H1 (cell line): ENCODE measurements around the gene ATG7. TPM values are rescaled to one million over a fixed set of nuclear protein-coding genes. Genes with fewer than 3 reads are reported as not detected.

Experiments
- CTCF ChIA-PET: fragments of 300-600 bp; sonication (Branson Sonifier 250); formaldehyde crosslinking; loops from one replicate; lab custom pipeline; 2021; ENCODE audit not compliant: partially characterized antibody; lab: Charles Lee
- POLR2A ChIA-PET: fragments of 300-600 bp; sonication (Branson Sonifier 250); formaldehyde crosslinking; loops from one replicate; lab custom pipeline; 2021; ENCODE audit warnings: inconsistent platforms; ENCODE audit not compliant: partially characterized antibody; lab: Charles Lee
- DNase-seq, 2 experiments: peaks; one replicate each; pipeline versions ENCODE4 v3.0.0 to v3.0.0-alpha.2; 2010 to 2022; ENCODE audit warnings: low spot score in 2 of 2, low read depth in 1 of 2, mixed read lengths in 1 of 2
- FAIRE-seq: peaks from 2 replicates; lab custom pipeline; 2011; peaks lifted over from hg19 to GRCh38; lab: Jason Lieb, UNC
- H2AFZ ChIP-seq: 2 replicates; pipeline ENCODE4 v1.8.1; 2012; ENCODE audit warnings: low read length, inconsistent platforms
- H2AK5ac ChIP-seq: 2 replicates; pipeline ENCODE4 v1.6.1; 2013; ENCODE audit warnings: low read depth, low read length
- H2BK120ac ChIP-seq: replicated peaks from 2 replicates; pipeline ENCODE3; 2013; ENCODE audit warnings: low read depth, low read length, inconsistent platforms
- H2BK12ac ChIP-seq: 2 replicates; pipeline ENCODE4 v1.6.1; 2013; ENCODE audit warnings: low read depth, low read length
- H2BK15ac ChIP-seq: 2 replicates; pipeline ENCODE4 v1.6.1; 2013; ENCODE audit warnings: low read length
- H2BK20ac ChIP-seq: 2 replicates; pipeline ENCODE4 v1.6.1; 2013; ENCODE audit warnings: low read length
- H2BK5ac ChIP-seq: 2 replicates; pipeline ENCODE4 v1.6.1; 2013; ENCODE audit warnings: low read depth, low read length
- H3K14ac ChIP-seq: 2 replicates; pipeline ENCODE4 v1.6.1; 2013; ENCODE audit warnings: inconsistent platforms; ENCODE audit not compliant: insufficient read length
- H3K18ac ChIP-seq: 2 replicates; pipeline ENCODE4 v1.6.1; 2013; ENCODE audit warnings: low read length; ENCODE audit errors: extremely low read depth
- H3K23ac ChIP-seq: 2 replicates; pipeline ENCODE4 v1.6.1; 2013; ENCODE audit warnings: inconsistent platforms; ENCODE audit not compliant: insufficient read length
- H3K23me2 ChIP-seq: 2 replicates; pipeline ENCODE4 v1.6.1; 2013; ENCODE audit warnings: low read depth, low read length
- H3K27ac ChIP-seq: 2 replicates; pipeline ENCODE4 v1.6.1; 2011; ENCODE audit warnings: low read depth, low read length, inconsistent platforms
- H3K27me3 ChIP-seq, 4 experiments: replicated peaks in 1 of 4; 1 replicate in 1 of 4; 2 replicates in 3 of 4; pipeline versions ENCODE4 v1.6.1 to v1.8.1; 2011 to 2013; ENCODE audit warnings: low read length in 3 of 4, mild to moderate bottlenecking in 3 of 4, inconsistent platforms in 2 of 4, mixed read lengths in 2 of 4, moderate library complexity in 1 of 4; ENCODE audit not compliant: control insufficient read depth in 3 of 4, insufficient read depth in 3 of 4; ENCODE audit errors: extremely low read depth in 1 of 4
- H3K36me3 ChIP-seq, 4 experiments: 2 replicates each; pipeline versions ENCODE4 v1.6.1 to v1.8.1; 2011 to 2013; ENCODE audit warnings: mild to moderate bottlenecking in 4 of 4, low read length in 3 of 4, moderate library complexity in 2 of 4, control low read depth in 1 of 4, inconsistent platforms in 1 of 4; ENCODE audit not compliant: insufficient read depth in 4 of 4, control insufficient read depth in 2 of 4
- H3K4ac ChIP-seq: replicated peaks from 2 replicates; pipeline ENCODE3; 2013; ENCODE audit warnings: low read length, low read depth, mixed read lengths, inconsistent platforms; ENCODE audit not compliant: insufficient read length
- H3K4me1 ChIP-seq, 4 experiments: replicated peaks in 1 of 4; 1 replicate in 1 of 4; 2 replicates in 3 of 4; pipeline versions ENCODE4 v1.6.1 to v1.8.1; 2011 to 2013; ENCODE audit warnings: low read length in 3 of 4, inconsistent platforms in 2 of 4, mixed read lengths in 1 of 4; ENCODE audit not compliant: insufficient read depth in 4 of 4, control insufficient read depth in 3 of 4
- H3K4me2 ChIP-seq, 2 experiments: 2 replicates each; pipeline versions ENCODE4 v1.6.1 to v1.8.1; 2011 to 2013; ENCODE audit warnings: low read depth in 2 of 2, low read length in 2 of 2, control low read depth in 1 of 2, inconsistent platforms in 1 of 2, mild to moderate bottlenecking in 1 of 2; ENCODE audit not compliant: insufficient read depth in 1 of 2
- H3K4me3 ChIP-seq, 4 experiments: fragments of 200-600, 300-600 bp in 1 of 4; sonication (generic), shearing (Covaris generic), sonication (Bioruptor Twin) in 1 of 4; 2 replicates each; pipeline versions ENCODE4 v1.5.1 to v1.8.1; 2011 to 2016; ENCODE audit warnings: low read length in 4 of 4, low read depth in 3 of 4, control low read depth in 2 of 4, inconsistent platforms in 2 of 4, mild to moderate bottlenecking in 2 of 4, mixed read lengths in 1 of 4, moderate library complexity in 1 of 4; ENCODE audit not compliant: insufficient read depth in 2 of 4; ENCODE audit errors: extremely low read depth in 1 of 4
- H3K56ac ChIP-seq: replicated peaks from 2 replicates; pipeline ENCODE3; 2013; ENCODE audit warnings: low read depth, mild to moderate bottlenecking, mixed read lengths, low read length, inconsistent platforms; ENCODE audit not compliant: insufficient read length
- H3K79me1 ChIP-seq: 2 replicates; pipeline ENCODE4 v1.6.1; 2013; ENCODE audit warnings: low read depth, low read length, control low read depth
- H3K79me2 ChIP-seq, 2 experiments: 2 replicates each; pipeline versions ENCODE4 v1.6.1 to v1.8.1; 2012 to 2013; ENCODE audit warnings: low read length in 2 of 2, mild to moderate bottlenecking in 2 of 2, inconsistent platforms in 1 of 2; ENCODE audit not compliant: insufficient read depth in 2 of 2, control insufficient read depth in 1 of 2
- H3K9ac ChIP-seq, 4 experiments: replicated peaks in 1 of 4; 1 replicate in 1 of 4; 2 replicates in 3 of 4; pipeline versions ENCODE4 v1.6.1 to v1.8.1; 2011 to 2013; ENCODE audit warnings: low read depth in 3 of 4, low read length in 3 of 4, control low read depth in 2 of 4, mild to moderate bottlenecking in 2 of 4, moderate library complexity in 2 of 4, inconsistent platforms in 1 of 4; ENCODE audit errors: extremely low read depth in 1 of 4
- H3K9me3 ChIP-seq, 2 experiments: 2 replicates each; pipeline versions ENCODE4 v1.6.1 to v1.8.1; 2012 to 2013; ENCODE audit warnings: mild to moderate bottlenecking in 2 of 2, moderate library complexity in 2 of 2, control low read depth in 1 of 2, inconsistent platforms in 1 of 2, low read depth in 1 of 2, low read length in 1 of 2, mixed read lengths in 1 of 2; ENCODE audit not compliant: insufficient read depth in 2 of 2
- H4K20me1 ChIP-seq, 2 experiments: replicated peaks in 1 of 2; 2 replicates each; pipeline versions ENCODE3 to v1.8.1; 2011 to 2013; ENCODE audit warnings: inconsistent platforms in 2 of 2, low read length in 2 of 2, mild to moderate bottlenecking in 1 of 2; ENCODE audit not compliant: insufficient read depth in 2 of 2, control insufficient read depth in 1 of 2
- H4K5ac ChIP-seq: 2 replicates; pipeline ENCODE4 v1.6.1; 2013; ENCODE audit warnings: low read length, low read depth, mixed read lengths, inconsistent platforms; ENCODE audit not compliant: insufficient read length
- H4K8ac ChIP-seq: 2 replicates; pipeline ENCODE4 v1.8.0; 2013; ENCODE audit warnings: mild to moderate bottlenecking, moderate library complexity, low read length, inconsistent platforms; ENCODE audit not compliant: insufficient read depth; ENCODE audit errors: extremely low read depth
- H4K91ac ChIP-seq: replicated peaks from 2 replicates; pipeline ENCODE3; 2013; ENCODE audit warnings: low read length, mixed read lengths, inconsistent platforms; ENCODE audit not compliant: insufficient read length
- BCL11A ChIP-seq, 2 experiments: IDR thresholded peaks; one replicate each; pipeline ENCODE4 v1.6.1; 2011; ENCODE audit warnings: low read depth in 2 of 2, low read length in 2 of 2, mild to moderate bottlenecking in 2 of 2
- BRCA1 ChIP-seq: IDR thresholded peaks from 2 replicates; pipeline ENCODE4 v1.6.1; 2012; ENCODE audit warnings: low read depth, low read length, improper control_type of control experiment
- CBX5 ChIP-seq: fragments of 300-800, 300-1000 bp; sonication (generic); IDR thresholded peaks from 2 replicates; pipeline ENCODE4 v1.7.1; 2016; ENCODE audit warnings: antibody characterized with exemption, low read length, low read depth
- CREB1 ChIP-seq: IDR thresholded peaks from 2 replicates; pipeline ENCODE4 v1.6.1; 2012; ENCODE audit warnings: inconsistent platforms
- GTF2F1 ChIP-seq: IDR thresholded peaks from 2 replicates; pipeline ENCODE4 v1.6.1; 2012; ENCODE audit warnings: low read depth, low read length, improper control_type of control experiment, borderline replicate concordance
- KDM5A ChIP-seq: fragments of 200-600 bp; IDR thresholded peaks from 2 replicates; pipeline ENCODE4 v1.7.1; 2012; ENCODE audit warnings: mild to moderate bottlenecking, low read length, inconsistent platforms, mixed read lengths
- POU5F1 ChIP-seq: IDR thresholded peaks from 2 replicates; pipeline ENCODE4 v1.6.1; 2011; ENCODE audit warnings: low read depth, mild to moderate bottlenecking, low read length, moderate library complexity
- RNF2 ChIP-seq: fragments of 200-900, 300-1000 bp; sonication (generic); IDR thresholded peaks from 2 replicates; pipeline ENCODE4 v1.7.1; 2016; ENCODE audit warnings: borderline replicate concordance, low read depth, mild to moderate bottlenecking, antibody characterized with exemption, low read length; ENCODE audit not compliant: poor library complexity, severe bottlenecking; ENCODE audit errors: missing control alignments
- SAP30 ChIP-seq: fragments of 300-600 bp; sonication (generic); IDR thresholded peaks from 2 replicates; pipeline ENCODE4 v1.7.1; 2012; ENCODE audit warnings: low read length, moderate library complexity, mild to moderate bottlenecking, inconsistent platforms; ENCODE audit not compliant: insufficient read depth, insufficient replicate concordance
- SIN3A ChIP-seq, 2 experiments: IDR thresholded peaks in 1 of 2; conservative IDR thresholded peaks in 1 of 2; 2 replicates each; pipeline ENCODE4 v1.6.1; 2011 to 2012; ENCODE audit warnings: low read length in 2 of 2, improper control_type of control experiment in 1 of 2, low read depth in 1 of 2, mild to moderate bottlenecking in 1 of 2
- SP4 ChIP-seq: IDR thresholded peaks from 2 replicates; pipeline ENCODE4 v1.6.1; 2012; ENCODE audit warnings: low read length, inconsistent platforms
- TCF12 ChIP-seq: IDR thresholded peaks from 2 replicates; pipeline ENCODE4 v1.6.1; 2011; ENCODE audit warnings: low read depth, mild to moderate bottlenecking, low read length
- YY1 ChIP-seq: IDR thresholded peaks from 2 replicates; pipeline ENCODE4 v1.6.1; 2011; ENCODE audit warnings: low read depth, mild to moderate bottlenecking, low read length
- ZNF274 ChIP-seq: IDR thresholded peaks from 2 replicates; pipeline ENCODE4 v1.7.0; 2012; ENCODE audit warnings: low read length, borderline replicate concordance; ENCODE audit errors: extremely low read depth
- WGBS, 2 experiments: shearing (Covaris generic) in 1 of 2; methylation state at CpG; one replicate each; pipeline versions ENCODE4 v1.1.6 to v1.1.7; 2013 to 2015; ENCODE audit warnings: low lambda C conversion rate in 2 of 2, mixed read lengths in 2 of 2, inconsistent platforms in 1 of 2, low coverage in 1 of 2, missing lambda C conversion rate in 1 of 2; ENCODE audit not compliant: insufficient replicate concordance in 2 of 2, insufficient coverage in 1 of 2, insufficient read length in 1 of 2; ENCODE audit errors: extremely low coverage in 1 of 2, missing lambda C conversion rate in 1 of 2; 5-methylcytosine and 5-hydroxymethylcytosine counted together
- polyA plus RNA-seq, 7 experiments: library from polyadenylated mRNA; depleted of rRNA in 3 of 7; stranded (reverse) in 5 of 7; unstranded in 2 of 7; fragments of >200 nt in 5 of 7; fragments of 200-250 nt in 2 of 7; gene quantifications; 1 replicate in 5 of 7; 2 replicates in 1 of 7; 4 replicates in 1 of 7; pipeline versions ENCODE4 v1.2.1 to v1.2.3, GENCODE V29; 2011 to 2013; ENCODE audit warnings: missing spikeins in 2 of 7, mixed read lengths in 2 of 7
- total RNA-seq: library from RNA; stranded (reverse); fragmentation: NEBNext Ultra II Directional; extraction: Animal tissue kit (Norgen Biotek cat#: 25700); gene quantifications from 2 replicates; pipeline ENCODE4 v1.2.1, GENCODE V29; 2021

The ATG7 gene
- total and polyA plus RNA-seq, 2 of the 8 experiments (the other 6 are each of a cell fraction or from before 2014, with no cell fraction given) = 15.0 to 19.1 TPM

GRCh38 chr3:11532931-11533391, 260.8 kb downstream of the ATG7 start:
- Histone ChIP-seq H3K56ac (no peak overlapping the region), H3K4ac (no peak overlapping the region), H4K91ac (no peak overlapping the region), H3K4me3 (no peak overlapping the region), H3K9ac (no peak overlapping the region), H3K27ac (no peak overlapping the region), H2AK5ac (no peak overlapping the region), H3K9me3 (no peaks in the 10 kb centered on the region), H3K18ac (no peak overlapping the region), H3K27me3 (no peaks in the 10 kb centered on the region), H3K4me2 (no peak overlapping the region), H3K4me1 (peaks cover 0 to 3% (median 0%) of the 10 kb centered on the region in 4 experiments; a peak in 1 of 7 replicates), H2BK12ac (0 out of 2 replicates have a peak overlapping the region, but pooled peaks have one; percentile 27), H2AFZ (no peak overlapping the region), H3K79me1 (no peaks in the 10 kb centered on the region), H3K14ac (no peak overlapping the region), H2BK15ac (no peak overlapping the region), H4K5ac (no peak overlapping the region), H3K36me3 (no peaks in the 10 kb centered on the region), H2BK20ac (no peak overlapping the region), H4K8ac (no peak overlapping the region; the same call in 1 of the 2 replicates), H3K23me2 (no peaks in the 10 kb centered on the region), H2BK120ac (no peak overlapping the region), H2BK5ac (no peak overlapping the region), H3K79me2 (no peaks in the 10 kb centered on the region), H4K20me1 (peaks cover 0 to 4% of the 10 kb centered on the region in 2 experiments), H3K23ac (no peak overlapping the region)
- WGBS, 2 experiments = 94% methylated on average over 9 of the region's 9 CpGs; no CpG with 5 or more reads in 1 of the 2 experiments
- no peak for DNase-seq
- no peak for FAIRE-seq
- POLR2A ChIA-PET = interaction anchor here (0.9 kb wide), 1 partner anchor 9 kb away, joined by 3 read pairs; no protein-coding TSS in a partner anchor
- CTCF ChIA-PET = interaction anchor here (0.6 to 6.6 kb wide), 8 partner anchors 11 to 278 kb away, joined by 3 to 58 read pairs (median 4); no protein-coding TSS in a partner anchor
- no peak for TF ChIP-seq KDM5A
- no peak for TF ChIP-seq SIN3A (conservative IDR thresholded peaks at IDR 0.05 in 1 of 2, IDR thresholded peaks at IDR 0.05 in 1 of 2; ENCODE audit: low read depth in 1 of 2, low read length in 2 of 2)
- no peak for TF ChIP-seq SP4
- no peak for TF ChIP-seq CREB1
- TF ChIP-seq CBX5 = no peak
- TF ChIP-seq POU5F1 = no peak
- no peak for TF ChIP-seq BCL11A (IDR thresholded peaks at IDR 0.05; ENCODE audit: low read depth in 2 of 2, low read length in 2 of 2)
- TF ChIP-seq SAP30 = no peak
- no peak for TF ChIP-seq YY1
- TF ChIP-seq RNF2 = no peak
- no peak for TF ChIP-seq GTF2F1
- TF ChIP-seq BRCA1 = no peak
- no peak for TF ChIP-seq TCF12
- TF ChIP-seq ZNF274 = no peak
